Measurements from ENCODE around the gene ATR. TPM values are rescaled to one million over a fixed set of nuclear protein-coding genes. Genes with fewer than 3 reads are reported as not detected.
"Not testable (repeated sequence)": the region's sequence is repeated elsewhere in the genome, so short reads cannot be mapped to it uniquely, and the experiment has no call there.

The ATR gene
- total RNA-seq, 3 donors from 2014 or later (not counting 1 experiment from before 2014, with no cell fraction given), result 39.9 to 47.9 (median 45.8) TPM

GRCh38 chr3:142418926-142419592 lies 159.5 kb downstream of the ATR start:
- DNase-seq (no peak), ATAC-seq (no peak)
- H3K4me3 Mint-ChIP-seq, result no peak overlapping the region
- intact Hi-C loops (cut with micrococcal nuclease), result no loop called here
- Histone ChIP-seq H3K27ac (ENCODE audit: low read length) (no peak overlapping the region), H3K4me3 (ENCODE audit: low read length) (no peak overlapping the region), H3K9me3 (ENCODE audit: control insufficient read depth, insufficient read depth, low read length) (no peaks in the 10 kb centered on the region), H3K36me3 (ENCODE audit: control insufficient read depth, insufficient read depth, low read length) (peaks cover 80% of the 10 kb centered on the region), H3K27me3 (ENCODE audit: control insufficient read depth, insufficient read depth, low read length) (no peaks in the 10 kb centered on the region), H3K4me1 (ENCODE audit: control insufficient read depth, insufficient read depth, low read length) (no peaks in the 10 kb centered on the region)
- no peaks in the 10 kb centered on the region for H3K27me3 Mint-ChIP-seq (ENCODE audit: low read depth in 2 of 2)
- no peak for TF ChIP-seq CTCF (IDR thresholded peaks at IDR 0.05)
- H3K27ac Mint-ChIP-seq, result no peak overlapping the region
- H3K36me3 Mint-ChIP-seq, result peaks cover 25% of the 10 kb centered on the region
- 97% methylated on average over 4 of the region's 5 CpGs for WGBS (ENCODE audit: insufficient coverage)
- no peaks in the 10 kb centered on the region for H3K9me3 Mint-ChIP-seq
- H3K4me1 Mint-ChIP-seq, result peaks cover 0 to 7% of the 10 kb centered on the region in 2 donors

- no peaks in the 10 kb centered on the region for H3K27me3 ChIP-seq (ENCODE audit: control insufficient read depth, insufficient read depth, low read length)
- H3K9me3 Mint-ChIP-seq, result no peaks in the 10 kb centered on the region
- H3K27ac ChIP-seq (ENCODE audit: low read length), result no peak overlapping the region
- peaks cover 24% of the 10 kb centered on the region for H3K36me3 Mint-ChIP-seq
- H3K4me3 Mint-ChIP-seq, result no peak overlapping the region
- H3K4me1 ChIP-seq (ENCODE audit: control insufficient read depth, insufficient read depth, low read length), result no peaks in the 10 kb centered on the region
- no peaks in the 10 kb centered on the region for H3K27me3 Mint-ChIP-seq (ENCODE audit: low read depth in 2 of 2)
- ATAC-seq (no peak), DNase-seq (no peak)
- H3K4me1 Mint-ChIP-seq, result no peaks in the 10 kb centered on the region
- intact Hi-C loops (cut with micrococcal nuclease), result no loop called here
- no peak overlapping the region for H3K27ac Mint-ChIP-seq
- peaks cover 86% of the 10 kb centered on the region for H3K36me3 ChIP-seq (ENCODE audit: control insufficient read depth, insufficient read depth, low read length)
- no peak overlapping the region for H3K4me3 ChIP-seq (ENCODE audit: low read length)
- no peaks in the 10 kb centered on the region for H3K9me3 ChIP-seq (ENCODE audit: control insufficient read depth, insufficient read depth, low read length)
- 100% methylated on average over 1 of the region's 1 CpG for WGBS (ENCODE audit: insufficient coverage)
- no peak for TF ChIP-seq CTCF (IDR thresholded peaks at IDR 0.05)
Measured at GRCh38 chr3:142417302-142417701, 161.2 kb downstream of the ATR start.

GRCh38 chr3:142400537-142400936 lies 178.0 kb downstream of the ATR start:
- H3K4me1 ChIP-seq (ENCODE audit: control insufficient read depth, insufficient read depth, low read length); H3K9me3 Mint-ChIP-seq; H3K9me3 ChIP-seq (ENCODE audit: control insufficient read depth, insufficient read depth, low read length); ATAC-seq; H3K27me3 Mint-ChIP-seq (ENCODE audit: low read depth in 2 of 2); H3K4me3 Mint-ChIP-seq; H3K27ac Mint-ChIP-seq; H3K4me1 Mint-ChIP-seq; H3K27ac ChIP-seq (ENCODE audit: low read length); H3K4me3 ChIP-seq (ENCODE audit: low read length); H3K27me3 ChIP-seq (ENCODE audit: control insufficient read depth, insufficient read depth, low read length); intact Hi-C loops (cut with micrococcal nuclease); DNase-seq: not testable (repeated sequence)
- H3K36me3 ChIP-seq (ENCODE audit: control insufficient read depth, insufficient read depth, low read length), result peaks cover 74% of the 10 kb centered on the region
- WGBS (ENCODE audit: insufficient coverage), result 96% methylated on average over 6 of the region's 7 CpGs
- H3K36me3 Mint-ChIP-seq, result peaks cover 25% of the 10 kb centered on the region

Other genes with a start within 250 kb of the ATR start
- gene XRN1, start 130.7 kb downstream of the ATR start, total RNA-seq, result 100 to 1,000 TPM; 116 to 141 (median 128) TPM
- 1 to 10 TPM; 1.2 to 2.6 (median 1.6) TPM for gene PLS1, start 17.7 kb upstream of the ATR start, total RNA-seq
- gene TRPC1, start 145.3 kb upstream of the ATR start, total RNA-seq, result 1 to 10 TPM in 1 of 3 donors, under 1 TPM in 2; 0.21 to 1.4 (median 0.43) TPM

Data from natural killer cell (primary cell).